ENCODE measurements around the gene RBMS2. TPM values are rescaled to one million over a fixed set of nuclear protein-coding genes. Genes with fewer than 3 reads are reported as not detected.

The RBMS2 gene
- total and polyA plus RNA-seq, 10 of the 15 experiments (the other 5 are each of a cell fraction or from before 2014, with no cell fraction given), result 0.56 to 7.1 (median 2.4) TPM

GRCh38 chr12:56602239-56602638 is 80.6 kb downstream of the RBMS2 start:
- Histone ChIP-seq H3K9ac (ENCODE audit: control insufficient read depth, insufficient read depth, low read length) (no peak overlapping the region), H3K36me3 (ENCODE audit: control insufficient read depth in 2 of 2, insufficient read depth in 2 of 2, low read length in 1 of 2) (peaks cover 50 to 68% of the 10 kb centered on the region in 2 experiments), H3K4me3 (no peak overlapping the region), H3K27ac (ENCODE audit: control insufficient read depth, insufficient read depth) (no peak overlapping the region), H4K20me1 (ENCODE audit: control insufficient read depth, insufficient read depth) (no peaks in the 10 kb centered on the region; the same call in 1 of the 2 replicates), H3K4me2 (ENCODE audit: control insufficient read depth, insufficient read depth) (no peak overlapping the region), H3K9me3 (replicated peaks; ENCODE audit: control insufficient read depth, insufficient read depth, low read length) (no peaks in the 10 kb centered on the region), H3K4me1 (ENCODE audit: control insufficient read depth, insufficient read depth, low read length) (no peaks in the 10 kb centered on the region), H3K79me2 (ENCODE audit: control insufficient read depth, insufficient read depth, low read length) (no peaks in the 10 kb centered on the region), H2AFZ (ENCODE audit: control insufficient read depth, low read depth, low read length) (no peak overlapping the region), H3K27me3 (replicated peaks in 1 of 2; ENCODE audit: control insufficient read depth in 2 of 2, insufficient read depth in 2 of 2, low read length in 1 of 2) (no peaks in the 10 kb centered on the region)
- SMC1A ChIA-PET (ENCODE audit: uncharacterized antibody, unreplicated experiment), result interaction anchor here (0.6 to 2.1 kb wide), 9 partner anchors 11 to 84 kb away, joined by 3 to 16 read pairs (median 4); no protein-coding TSS in a partner anchor
- no peak for ATAC-seq
- RAD21 ChIA-PET (ENCODE audit: unreplicated experiment), result interaction anchor here (1.5 to 1.6 kb wide), 2 partner anchors 26 to 34 kb away, joined by 5 to 13 read pairs; no protein-coding TSS in a partner anchor
- CTCF ChIA-PET, result interaction anchor here (0.6 to 3.9 kb wide), 12 partner anchors 8 to 399 kb away, joined by 3 to 43 read pairs (median 4); no protein-coding TSS in a partner anchor
- BruUV-seq (replicated peaks), result no TSS peak
- WGBS (ENCODE audit: insufficient coverage, insufficient replicate concordance, low lambda C conversion rate, missing lambda C conversion rate), result 93% methylated on average over 3 of the region's 3 CpGs
- no peak for DNase-seq (ENCODE audit: low read depth, low spot score)
- intact Hi-C loops (cut with micrococcal nuclease; ENCODE audit: unreplicated experiment) (no loop called here), in situ Hi-C loops (cut with MboI) (no loop called here)
- TF ChIP-seq BRCA1 (IDR thresholded peaks at IDR 0.05; ENCODE audit: low read depth, low read length), result no peak
- no peak for TF ChIP-seq CHD2 (IDR thresholded peaks at IDR 0.05; ENCODE audit: borderline replicate concordance, low read depth, low read length)
- TF ChIP-seq HDGF (IDR thresholded peaks at IDR 0.05), result no peak
- TF ChIP-seq SREBF2 (IDR thresholded peaks at IDR 0.05; ENCODE audit: low read length), result no peak
- no peak for TF ChIP-seq CTCF (IDR thresholded peaks at IDR 0.05 in 2 of 3, conservative IDR thresholded peaks at IDR 0.05 in 1 of 3; ENCODE audit: control insufficient read depth in 2 of 3, extremely low read depth in 1 of 3, insufficient read depth in 1 of 3, low read depth in 3 of 3, low read length in 3 of 3)
- TF ChIP-seq STAT1 (conservative IDR thresholded peaks at IDR 0.05), result no peak
- no peak for TF ChIP-seq RCOR1 (conservative IDR thresholded peaks at IDR 0.05; ENCODE audit: low read depth, low read length)
- TF ChIP-seq POU2F2 (IDR thresholded peaks at IDR 0.05; ENCODE audit: borderline replicate concordance, low read depth, low read length), result no peak
- no peak for TF ChIP-seq RELB (IDR thresholded peaks at IDR 0.05; ENCODE audit: low read depth)
- TF ChIP-seq MLLT1 (IDR thresholded peaks at IDR 0.05), result no peak
- TF ChIP-seq KAT2A (conservative IDR thresholded peaks at IDR 0.05; ENCODE audit: control insufficient read depth, low read depth, low read length), result no peak
- TF ChIP-seq PBX3 (IDR thresholded peaks at IDR 0.05; ENCODE audit: insufficient replicate concordance, low read depth, low read length), result no peak
- no peak for TF ChIP-seq HDAC6 (IDR thresholded peaks at IDR 0.05; ENCODE audit: unreplicated experiment)
- POLR2A ChIA-PET, result interaction anchor here (1.7 to 2.2 kb wide), 2 partner anchors 23 to 34 kb away, joined by 7 to 10 read pairs; no protein-coding TSS in a partner anchor
- no peak for FAIRE-seq
